ENCODE measurements around the gene NFIX.

GRCh38 chr19:12953799-12954611 lies 41.3 kb upstream of the NFIX start:
- TF ChIP-seq, protein P1, sequence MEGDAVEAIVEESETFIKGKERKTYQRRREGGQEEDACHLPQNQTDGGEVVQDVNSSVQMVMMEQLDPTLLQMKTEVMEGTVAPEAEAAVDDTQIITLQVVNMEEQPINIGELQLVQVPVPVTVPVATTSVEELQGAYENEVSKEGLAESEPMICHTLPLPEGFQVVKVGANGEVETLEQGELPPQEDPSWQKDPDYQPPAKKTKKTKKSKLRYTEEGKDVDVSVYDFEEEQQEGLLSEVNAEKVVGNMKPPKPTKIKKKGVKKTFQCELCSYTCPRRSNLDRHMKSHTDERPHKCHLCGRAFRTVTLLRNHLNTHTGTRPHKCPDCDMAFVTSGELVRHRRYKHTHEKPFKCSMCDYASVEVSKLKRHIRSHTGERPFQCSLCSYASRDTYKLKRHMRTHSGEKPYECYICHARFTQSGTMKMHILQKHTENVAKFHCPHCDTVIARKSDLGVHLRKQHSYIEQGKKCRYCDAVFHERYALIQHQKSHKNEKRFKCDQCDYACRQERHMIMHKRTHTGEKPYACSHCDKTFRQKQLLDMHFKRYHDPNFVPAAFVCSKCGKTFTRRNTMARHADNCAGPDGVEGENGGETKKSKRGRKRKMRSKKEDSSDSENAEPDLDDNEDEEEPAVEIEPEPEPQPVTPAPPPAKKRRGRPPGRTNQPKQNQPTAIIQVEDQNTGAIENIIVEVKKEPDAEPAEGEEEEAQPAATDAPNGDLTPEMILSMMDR (IDR thresholded peaks at IDR 0.05; ENCODE audit: low read depth, low read length), result no peak
- TF ChIP-seq EZH2phosphoT487 (IDR thresholded peaks at IDR 0.05; ENCODE audit: low read depth), result no peak

All from OCI-LY3 (cell line).